GM21367 (cell line): ENCODE data around the gene ZNF235.
"Not testable (repeated sequence)": the region's sequence is repeated elsewhere in the genome, so short reads cannot be mapped to it uniquely, and the experiment has no call there.

Source experiments
- ATAC-seq: cut with Tn5 transposase; IDR thresholded peaks from one replicate; pipeline ENCODE4 v1.9.1; 2021; ENCODE audit not compliant: unreplicated experiment

The ZNF235 gene

DNA sequence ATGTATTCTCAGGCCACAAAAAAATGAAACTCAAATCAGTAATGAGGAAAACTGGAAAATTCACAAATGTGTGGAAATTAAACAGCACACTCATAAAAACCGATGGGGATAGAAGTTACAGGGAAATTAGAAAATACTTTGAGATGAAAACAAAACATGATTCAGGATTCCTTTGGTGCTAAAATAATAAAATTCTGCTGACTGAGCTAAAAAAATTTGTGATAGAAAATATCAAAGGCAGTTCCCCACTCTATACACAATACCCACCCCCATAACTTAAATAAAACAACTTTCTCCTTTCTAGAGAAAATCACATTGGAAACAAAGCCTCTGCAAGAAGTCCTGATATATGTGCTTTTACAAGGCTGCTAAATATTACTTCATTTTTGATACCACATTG, 46.7 kb downstream of the ZNF235 start:
- ATAC-seq, result no peak

DNA sequence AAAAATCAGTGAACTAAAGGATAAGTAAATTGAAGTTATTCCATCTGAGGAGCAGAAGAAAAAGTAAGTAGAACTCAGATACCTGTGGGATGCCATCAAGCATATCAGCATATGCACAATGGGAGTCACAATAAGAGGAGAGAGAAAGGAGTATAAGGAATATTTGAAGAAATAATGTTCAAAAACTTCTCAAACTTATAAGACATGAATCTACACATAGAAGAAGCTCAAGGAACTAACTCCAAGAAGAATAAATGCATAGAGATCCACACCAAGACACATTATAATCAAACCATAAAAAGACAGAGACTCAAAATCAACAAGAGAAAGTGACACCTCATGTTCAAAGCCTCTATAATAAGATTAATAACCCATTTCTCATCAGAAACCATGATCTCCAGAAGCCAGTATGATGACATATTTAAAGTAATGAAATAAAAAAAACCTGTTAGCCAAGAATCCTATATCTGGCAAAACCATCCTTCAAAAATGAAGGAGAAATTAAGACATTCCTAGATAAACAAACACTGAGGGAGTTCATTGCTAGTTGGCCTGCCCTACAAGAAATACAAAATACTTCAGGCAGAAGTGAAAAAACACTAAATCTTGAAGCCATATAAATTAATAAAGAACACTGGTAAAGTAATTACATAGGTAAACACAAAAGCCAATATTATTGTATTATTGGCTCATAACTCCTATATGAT, 49.0 kb downstream of the ZNF235 start:
- ATAC-seq, result no peak

DNA sequence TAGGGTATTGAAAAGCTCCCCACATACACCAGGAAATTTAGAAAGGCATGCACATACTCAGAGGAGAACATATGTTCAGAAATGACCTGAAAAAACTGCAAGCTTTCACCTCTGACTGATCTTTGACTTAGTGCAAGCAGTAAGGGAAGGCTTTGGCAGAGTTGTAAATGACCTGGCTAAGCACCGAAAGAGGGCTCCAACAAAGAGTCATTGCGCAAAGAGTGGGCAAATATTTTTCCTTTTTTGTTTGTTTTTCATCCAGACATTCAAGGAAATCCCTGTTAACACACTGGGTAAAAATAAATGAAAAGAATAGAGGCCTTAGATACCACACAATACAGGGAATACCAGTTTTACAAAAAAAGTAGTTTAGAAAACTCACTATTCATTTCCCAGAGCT, 50.3 kb downstream of the ZNF235 start:
- no peak for ATAC-seq

DNA sequence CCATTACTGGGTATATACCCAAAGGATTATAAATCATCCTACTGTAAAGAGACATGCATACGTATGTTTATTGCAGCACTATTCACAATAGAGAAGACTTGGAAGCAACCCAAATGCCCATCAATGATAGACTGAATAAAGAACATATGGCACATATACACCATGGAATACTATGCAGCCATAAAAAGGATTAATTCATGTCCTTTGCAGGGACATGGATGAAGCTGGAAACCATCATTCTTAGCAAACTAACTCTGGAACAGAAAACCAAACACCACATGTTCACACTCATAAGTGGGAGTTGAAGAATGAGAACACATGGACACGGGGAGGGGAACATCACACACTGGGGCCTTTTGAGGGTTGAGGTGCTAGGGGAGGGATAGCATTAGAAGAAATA, 51.4 kb downstream of the ZNF235 start:
- ATAC-seq, result not testable (repeated sequence)

DNA sequence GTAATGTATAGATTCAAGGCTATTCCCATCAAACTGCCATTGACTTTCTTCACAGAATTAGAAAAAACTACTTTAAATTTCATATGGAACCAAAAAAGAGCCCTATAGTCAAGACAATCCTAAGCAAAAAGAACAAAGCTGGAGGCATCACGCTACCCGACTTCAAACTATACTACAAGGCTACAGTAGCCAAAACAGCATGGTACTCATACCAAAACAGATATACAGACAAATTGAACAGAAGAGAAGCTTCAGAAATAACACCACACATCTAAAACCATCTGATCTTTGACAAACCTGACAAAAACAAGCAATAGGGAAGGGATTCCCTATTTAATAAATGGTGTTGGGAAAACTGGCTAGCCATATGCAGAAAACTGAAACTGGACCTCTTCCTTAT, 52.5 kb downstream of the ZNF235 start:
- not testable (repeated sequence) for ATAC-seq

- ATAC-seq, result no peak
Observed at GRCh38 chr19:44236384-44236783, 68.4 kb downstream of the ZNF235 start.
